Measurements from ENCODE around the gene MAX.
"Not testable (repeated sequence)": the region's sequence is repeated elsewhere in the genome, so short reads cannot be mapped to it uniquely, and the experiment has no call there.

Gene MAX

GRCh38 chr14:65101631-65102440 lies 481 bp downstream of the MAX start:
- Histone ChIP-seq H3K9ac (ENCODE audit: low read depth, low read length) (peak overlapping the region; percentile 81; the same call in 1 of the 2 replicates), H3K4me1 (ENCODE audit: insufficient read depth, low read length) (no peaks in the 10 kb centered on the region), H3K36me3 (ENCODE audit: insufficient read depth, low read depth, low read length) (peaks cover 27% of the 10 kb centered on the region), H3K27ac (ENCODE audit: low read length) (no peak overlapping the region), H3K27me3 (ENCODE audit: insufficient read depth, low read length) (peaks cover 5% of the 10 kb centered on the region), H3K4me3 (ENCODE audit: low read length) (peak overlapping the region; percentile 88), H3K9me3 (ENCODE audit: insufficient read depth, low read depth, low read length) (no peaks in the 10 kb centered on the region)

- H3K27me3 ChIP-seq (ENCODE audit: insufficient read depth, low read length), result peaks cover 5% of the 10 kb centered on the region
- H3K4me3 ChIP-seq (ENCODE audit: low read length), result peak overlapping the region; percentile 88
- no peaks in the 10 kb centered on the region for H3K9me3 ChIP-seq (ENCODE audit: insufficient read depth, low read depth, low read length)
- no peak overlapping the region for H3K27ac ChIP-seq (ENCODE audit: low read length)
- no peaks in the 10 kb centered on the region for H3K4me1 ChIP-seq (ENCODE audit: insufficient read depth, low read length)
- peaks cover 35% of the 10 kb centered on the region for H3K36me3 ChIP-seq (ENCODE audit: insufficient read depth, low read depth, low read length)
- peak overlapping the region; percentile 72; the same call in 1 of the 2 replicates for H3K9ac ChIP-seq (ENCODE audit: low read depth, low read length)
Measured at GRCh38 chr14:65100922-65101541, 1.3 kb downstream of the MAX start.

- no peak overlapping the region for H3K9ac ChIP-seq (ENCODE audit: low read depth, low read length)
- H3K4me3 ChIP-seq (ENCODE audit: low read length), result no peak overlapping the region
- no peaks in the 10 kb centered on the region for H3K9me3 ChIP-seq (ENCODE audit: insufficient read depth, low read depth, low read length)
- H3K36me3 ChIP-seq (ENCODE audit: insufficient read depth, low read depth, low read length), result peaks cover 58% of the 10 kb centered on the region
- H3K27me3 ChIP-seq (ENCODE audit: insufficient read depth, low read length), result peaks cover 4% of the 10 kb centered on the region
- peaks cover 7% of the 10 kb centered on the region; the same call in 1 of the 2 replicates for H3K4me1 ChIP-seq (ENCODE audit: insufficient read depth, low read length)
- no peak overlapping the region for H3K27ac ChIP-seq (ENCODE audit: low read length)
Measured at GRCh38 chr14:65098586-65098985, 3.7 kb downstream of the MAX start.

DNA sequence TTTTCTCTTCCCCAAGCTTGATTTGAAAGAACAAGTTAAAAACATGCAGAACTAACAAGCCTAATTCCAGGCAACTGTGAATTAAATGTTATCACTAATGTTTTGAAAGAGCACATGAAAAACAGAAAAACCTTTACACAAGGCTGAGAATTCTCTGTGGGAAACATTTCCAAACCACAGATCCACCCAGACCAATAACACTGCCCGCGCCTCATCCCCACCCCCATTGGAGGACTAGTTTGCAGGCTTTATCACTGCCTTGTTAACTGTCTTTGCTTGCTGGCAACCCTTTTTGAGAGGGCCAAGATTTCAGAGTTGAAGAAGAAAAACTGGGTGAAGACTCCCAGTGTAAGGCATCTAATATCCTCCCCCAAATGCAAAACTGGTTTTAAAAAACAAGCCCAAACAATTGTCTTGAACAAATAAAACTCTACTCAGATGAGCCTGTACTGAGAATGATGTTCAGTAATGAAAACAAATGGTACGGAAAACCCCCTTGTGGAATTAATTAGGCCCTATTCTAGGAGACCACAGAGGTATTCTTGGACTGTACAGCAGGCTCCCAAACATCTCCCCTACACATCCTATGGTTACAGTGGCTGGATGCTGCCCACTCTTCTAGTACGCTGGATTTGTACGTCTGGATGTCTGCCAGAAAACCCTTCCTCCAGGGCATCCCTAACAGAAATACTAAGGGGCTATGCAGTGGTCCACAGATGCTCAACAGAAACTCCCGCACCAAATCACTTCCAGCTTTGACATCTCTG lies 5.8 kb downstream of the MAX start:
- Histone ChIP-seq H3K9ac (ENCODE audit: low read depth, low read length) (no peak overlapping the region), H3K4me1 (ENCODE audit: insufficient read depth, low read length) (peaks cover 7% of the 10 kb centered on the region; the same call in 1 of the 2 replicates), H3K4me3 (ENCODE audit: low read length) (no peak overlapping the region), H3K9me3 (ENCODE audit: insufficient read depth, low read depth, low read length) (no peaks in the 10 kb centered on the region), H3K27me3 (ENCODE audit: insufficient read depth, low read length) (no peaks in the 10 kb centered on the region), H3K27ac (ENCODE audit: low read length) (no peak overlapping the region), H3K36me3 (ENCODE audit: insufficient read depth, low read depth, low read length) (peaks cover 78% of the 10 kb centered on the region)

GRCh38 chr14:65095633-65096205 lies 6.6 kb downstream of the MAX start:
- no peak overlapping the region for H3K27ac ChIP-seq (ENCODE audit: low read length)
- H3K4me3 ChIP-seq (ENCODE audit: low read length), result no peak overlapping the region
- no peak overlapping the region for H3K9ac ChIP-seq (ENCODE audit: low read depth, low read length)
- H3K9me3 ChIP-seq (ENCODE audit: insufficient read depth, low read depth, low read length), result no peaks in the 10 kb centered on the region
- peaks cover 7% of the 10 kb centered on the region; the same call in 1 of the 2 replicates for H3K4me1 ChIP-seq (ENCODE audit: insufficient read depth, low read length)
- H3K27me3 ChIP-seq (ENCODE audit: insufficient read depth, low read length), result no peaks in the 10 kb centered on the region
- peaks cover 86% of the 10 kb centered on the region for H3K36me3 ChIP-seq (ENCODE audit: insufficient read depth, low read depth, low read length)

GRCh38 chr14:65092349-65092748 lies 10.0 kb downstream of the MAX start:
- Histone ChIP-seq H3K9ac (ENCODE audit: low read depth, low read length) (no peak overlapping the region), H3K27me3 (ENCODE audit: insufficient read depth, low read length) (no peaks in the 10 kb centered on the region), H3K27ac (ENCODE audit: low read length) (no peak overlapping the region), H3K36me3 (ENCODE audit: insufficient read depth, low read depth, low read length) (peaks cover 98% of the 10 kb centered on the region), H3K9me3 (ENCODE audit: insufficient read depth, low read depth, low read length) (peaks cover 21% of the 10 kb centered on the region), H3K4me1 (ENCODE audit: insufficient read depth, low read length) (peaks cover 7% of the 10 kb centered on the region; the same call in 1 of the 2 replicates), H3K4me3 (ENCODE audit: low read length) (no peak overlapping the region)

DNA sequence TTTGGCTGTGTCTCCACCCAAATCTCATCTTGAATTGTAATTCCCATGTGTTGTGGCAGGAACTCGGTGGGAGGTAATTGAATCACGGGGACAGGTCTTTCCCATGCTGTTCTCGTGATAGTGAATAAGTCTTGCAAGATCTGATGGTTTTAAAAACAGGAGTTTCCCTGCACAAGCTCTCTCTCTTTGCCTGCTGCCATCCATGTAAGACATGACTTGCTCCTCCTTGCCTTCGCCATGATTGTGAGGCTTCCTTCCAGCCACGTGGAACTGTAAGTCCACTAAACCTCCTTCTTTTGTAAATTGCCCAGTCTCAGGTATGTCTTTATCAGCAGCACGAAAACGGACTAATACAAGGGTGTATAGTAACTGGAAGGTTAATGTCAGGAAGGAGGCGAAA lies 14.5 kb downstream of the MAX start:
- not testable (repeated sequence) for H3K4me1 ChIP-seq (ENCODE audit: insufficient read depth, low read length); H3K9ac ChIP-seq (ENCODE audit: low read depth, low read length); H3K4me3 ChIP-seq (ENCODE audit: low read length); H3K27me3 ChIP-seq (ENCODE audit: insufficient read depth, low read length); H3K27ac ChIP-seq (ENCODE audit: low read length)
- Histone ChIP-seq H3K36me3 (ENCODE audit: insufficient read depth, low read depth, low read length) (peaks cover 93% of the 10 kb centered on the region), H3K9me3 (ENCODE audit: insufficient read depth, low read depth, low read length) (peaks cover 36% of the 10 kb centered on the region)

- Histone ChIP-seq H3K36me3 (ENCODE audit: insufficient read depth, low read depth, low read length) (peaks cover 86% of the 10 kb centered on the region), H3K9me3 (ENCODE audit: insufficient read depth, low read depth, low read length) (peaks cover 36% of the 10 kb centered on the region)
- H3K4me3 ChIP-seq (ENCODE audit: low read length); H3K4me1 ChIP-seq (ENCODE audit: insufficient read depth, low read length); H3K9ac ChIP-seq (ENCODE audit: low read depth, low read length); H3K27me3 ChIP-seq (ENCODE audit: insufficient read depth, low read length); H3K27ac ChIP-seq (ENCODE audit: low read length): not testable (repeated sequence)
Measured at GRCh38 chr14:65086686-65087085, 15.6 kb downstream of the MAX start.

GRCh38 chr14:65084554-65085505 lies 17.5 kb downstream of the MAX start:
- Histone ChIP-seq H3K4me3 (ENCODE audit: low read length) (no peak overlapping the region), H3K36me3 (ENCODE audit: insufficient read depth, low read depth, low read length) (peaks cover 82% of the 10 kb centered on the region), H3K27me3 (ENCODE audit: insufficient read depth, low read length) (no peaks in the 10 kb centered on the region), H3K4me1 (ENCODE audit: insufficient read depth, low read length) (no peaks in the 10 kb centered on the region; the same call in 1 of the 2 replicates), H3K9ac (ENCODE audit: low read depth, low read length) (no peak overlapping the region), H3K9me3 (ENCODE audit: insufficient read depth, low read depth, low read length) (peaks cover 36% of the 10 kb centered on the region), H3K27ac (ENCODE audit: low read length) (no peak overlapping the region)

DNA sequence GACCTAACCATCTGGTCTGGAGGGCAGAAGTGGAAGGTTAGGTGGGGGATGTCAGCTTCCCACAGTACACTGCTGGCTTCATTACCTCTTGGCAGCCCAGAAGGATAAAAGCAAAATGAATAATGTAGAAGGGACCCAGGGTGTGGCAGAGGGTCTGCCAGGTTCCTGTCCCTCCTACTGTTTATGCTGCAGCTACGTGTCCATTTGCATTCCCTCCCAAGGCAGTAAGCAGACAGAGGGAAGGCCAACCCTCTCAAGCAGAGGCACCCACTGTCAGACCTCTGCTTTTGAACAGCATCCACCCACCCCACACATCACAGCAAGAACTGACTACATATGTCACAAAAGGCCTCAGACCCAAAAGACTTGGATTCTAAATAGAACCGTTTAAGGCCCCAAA lies 19.4 kb downstream of the MAX start:
- Histone ChIP-seq H3K4me1 (ENCODE audit: insufficient read depth, low read length) (no peaks in the 10 kb centered on the region; the same call in 1 of the 2 replicates), H3K9ac (ENCODE audit: low read depth, low read length) (no peak overlapping the region), H3K4me3 (ENCODE audit: low read length) (no peak overlapping the region), H3K9me3 (ENCODE audit: insufficient read depth, low read depth, low read length) (peaks cover 21% of the 10 kb centered on the region), H3K27ac (ENCODE audit: low read length) (no peak overlapping the region), H3K36me3 (ENCODE audit: insufficient read depth, low read depth, low read length) (peaks cover 77% of the 10 kb centered on the region), H3K27me3 (ENCODE audit: insufficient read depth, low read length) (no peaks in the 10 kb centered on the region)
